Non-pigmented ciliary epithelial cell (primary cell): ENCODE results near the gene MATCAP1.

Source experiments
- DNase-seq: peaks from one replicate; pipeline ENCODE4 v3.0.0-alpha.2; 2010; ENCODE audit warnings: low read depth

Gene MATCAP1

GRCh38 chr16:67128417-67128816, 55.3 kb downstream of the MATCAP1 start:
- DNase-seq, result no peak
